Epithelial cell of esophagus (primary cell): Measurements from ENCODE around the gene CDCA4.

Experiments used
- DNase-seq: peaks from one replicate; pipeline ENCODE4 v3.0.0; 2010; ENCODE audit warnings: low read depth
- H3K4me3 ChIP-seq: 2 replicates; pipeline ENCODE4 v1.5.1; 2011; ENCODE audit warnings: mild to moderate bottlenecking, low read length, control low read depth
- CTCF ChIP-seq: IDR thresholded peaks from 2 replicates; pipeline ENCODE4 v1.5.1; 2011; ENCODE audit warnings: low read depth, mild to moderate bottlenecking, low read length, control low read depth, inconsistent platforms; ENCODE audit not compliant: insufficient read depth; ENCODE audit errors: missing control alignments

The CDCA4 gene

GRCh38 chr14:104971447-104972240 is 49.2 kb downstream of the CDCA4 start:
- no peak for TF ChIP-seq CTCF
- H3K4me3 ChIP-seq, result peak overlapping the region; percentile 96
- DNase-seq, result no peak

GRCh38 chr14:104970231-104971068 is 50.4 kb downstream of the CDCA4 start:
- peak overlapping the region; percentile 96 for H3K4me3 ChIP-seq
- DNase-seq, result peak; percentile 94
- TF ChIP-seq CTCF, result no peak

- peak overlapping the region; percentile 96 for H3K4me3 ChIP-seq
- no peak for DNase-seq
- TF ChIP-seq CTCF, result no peak
These were observed 51.1 kb downstream of the CDCA4 start for GRCh38 chr14:104969741-104970230.

- peak overlapping the region; percentile 96 for H3K4me3 ChIP-seq
- no peak for TF ChIP-seq CTCF
- DNase-seq, result peak; percentile 93
These were observed 52.1 kb downstream of the CDCA4 start for GRCh38 chr14:104968541-104969401.

GRCh38 chr14:104968153-104968527 is 52.7 kb downstream of the CDCA4 start:
- no peak for TF ChIP-seq CTCF
- H3K4me3 ChIP-seq, result peak overlapping the region; percentile 96
- DNase-seq, result peak; percentile 68

- H3K4me3 ChIP-seq, result peak overlapping the region; percentile 96
- TF ChIP-seq CTCF, result no peak
- peak; percentile 77 for DNase-seq
These were observed 53.3 kb downstream of the CDCA4 start for GRCh38 chr14:104967386-104968152.
